BE2C (cell line): ENCODE results near the gene LCLAT1. TPM values are rescaled to one million over a fixed set of nuclear protein-coding genes. Genes with fewer than 3 reads are reported as not detected.

Experiments used
- DNase-seq: peaks from one replicate; pipeline ENCODE4 v3.0.0-alpha.2; 2020
- H3K27me3 ChIP-seq: fragments of 250-450 bp; sonication (Bioruptor Pico); 2 replicates; pipeline ENCODE4 v1.5.1; 2020; ENCODE audit warnings: mild to moderate bottlenecking
- H3K36me3 ChIP-seq: fragments of 250-450 bp; sonication (Bioruptor Pico); 2 replicates; pipeline ENCODE4 v1.5.1; 2020; ENCODE audit warnings: mild to moderate bottlenecking
- H3K4me1 ChIP-seq: fragments of 250-450 bp; sonication (Bioruptor Pico); 2 replicates; pipeline ENCODE4 v1.5.1; 2020
- H3K4me3 ChIP-seq: 2 replicates; pipeline ENCODE4 v1.5.1; 2011; ENCODE audit warnings: low read depth, low read length
- H3K9me3 ChIP-seq: fragments of 250-450 bp; sonication (Bioruptor Pico); 2 replicates; pipeline ENCODE4 v1.5.1; 2020
- polyA plus RNA-seq: library from polyadenylated mRNA; unstranded; fragments of >200 nt; gene quantifications from one replicate; pipeline ENCODE4 v1.2.1, GENCODE V29; 2012; ENCODE audit warnings: low read depth, missing spikeins; ENCODE audit not compliant: insufficient read length, insufficient read depth
- TF ChIP-seq, protein P1 (sequence below): IDR thresholded peaks from 2 replicates; pipeline ENCODE4 v1.5.1; 2012; ENCODE audit warnings: mild to moderate bottlenecking, low read depth, low read length

Gene LCLAT1
- 22.7 TPM for polyA plus RNA-seq

DNA sequence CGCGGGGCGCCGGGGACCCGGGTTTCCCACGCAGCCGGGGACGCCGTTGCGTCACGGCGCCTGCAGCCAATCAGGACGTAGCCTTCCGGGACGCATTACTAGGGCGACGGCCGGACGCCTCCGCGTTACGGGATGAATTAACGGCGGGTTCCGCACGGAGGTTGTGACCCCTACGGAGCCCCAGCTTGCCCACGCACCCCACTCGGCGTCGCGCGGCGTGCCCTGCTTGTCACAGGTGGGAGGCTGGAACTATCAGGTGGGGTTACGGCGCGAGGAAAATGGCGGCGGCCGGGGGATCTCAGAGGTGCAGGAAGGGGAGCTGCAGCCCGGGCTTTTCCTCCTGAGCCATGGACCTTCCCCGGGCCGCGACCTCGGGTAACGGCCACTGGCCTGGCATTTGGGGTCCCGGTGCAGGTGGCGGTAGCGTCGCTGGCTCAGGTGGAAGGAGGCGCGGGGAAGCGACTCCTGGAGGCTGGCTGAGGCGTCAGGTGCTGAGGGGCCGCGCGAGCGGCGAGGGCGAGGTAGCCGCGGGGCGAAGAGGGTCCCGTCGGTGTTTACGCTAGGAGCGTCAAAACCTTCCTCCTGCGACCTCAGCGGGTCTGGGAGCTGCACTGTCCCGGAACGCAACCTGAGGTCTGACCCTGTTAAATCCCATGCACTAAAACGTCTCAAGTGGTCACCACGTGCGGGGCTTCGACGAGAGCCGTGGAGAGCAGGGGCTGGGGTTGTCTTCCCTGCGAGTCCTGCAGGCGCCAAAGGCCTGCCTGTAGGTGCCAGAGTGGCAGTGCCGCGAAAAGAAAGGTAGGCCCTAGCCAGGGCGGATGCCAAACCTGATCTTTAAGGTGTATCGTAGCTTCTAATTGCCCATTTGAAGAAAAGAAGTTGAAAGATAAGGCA is at the start of gene LCLAT1:
Gene LCLAT1, plus strand, starts transcription at position 98 of the 897 bp plus-strand sequence. CDS start 78,345 bp downstream, outside the sequence.
- TF ChIP-seq, protein P1, sequence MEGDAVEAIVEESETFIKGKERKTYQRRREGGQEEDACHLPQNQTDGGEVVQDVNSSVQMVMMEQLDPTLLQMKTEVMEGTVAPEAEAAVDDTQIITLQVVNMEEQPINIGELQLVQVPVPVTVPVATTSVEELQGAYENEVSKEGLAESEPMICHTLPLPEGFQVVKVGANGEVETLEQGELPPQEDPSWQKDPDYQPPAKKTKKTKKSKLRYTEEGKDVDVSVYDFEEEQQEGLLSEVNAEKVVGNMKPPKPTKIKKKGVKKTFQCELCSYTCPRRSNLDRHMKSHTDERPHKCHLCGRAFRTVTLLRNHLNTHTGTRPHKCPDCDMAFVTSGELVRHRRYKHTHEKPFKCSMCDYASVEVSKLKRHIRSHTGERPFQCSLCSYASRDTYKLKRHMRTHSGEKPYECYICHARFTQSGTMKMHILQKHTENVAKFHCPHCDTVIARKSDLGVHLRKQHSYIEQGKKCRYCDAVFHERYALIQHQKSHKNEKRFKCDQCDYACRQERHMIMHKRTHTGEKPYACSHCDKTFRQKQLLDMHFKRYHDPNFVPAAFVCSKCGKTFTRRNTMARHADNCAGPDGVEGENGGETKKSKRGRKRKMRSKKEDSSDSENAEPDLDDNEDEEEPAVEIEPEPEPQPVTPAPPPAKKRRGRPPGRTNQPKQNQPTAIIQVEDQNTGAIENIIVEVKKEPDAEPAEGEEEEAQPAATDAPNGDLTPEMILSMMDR: no peak
- DNase-seq: peak; percentile 84
- Histone ChIP-seq H3K9me3 (no peaks in the 10 kb centered on the region), H3K4me3 (peak within 1 kb of the TSS; percentile 85), H3K27me3 (no peaks in the 10 kb centered on the region), H3K36me3 (no peaks in the 10 kb centered on the region), H3K4me1 (no peaks in the 10 kb centered on the region; the same call in none of the 2 replicates)

DNA sequence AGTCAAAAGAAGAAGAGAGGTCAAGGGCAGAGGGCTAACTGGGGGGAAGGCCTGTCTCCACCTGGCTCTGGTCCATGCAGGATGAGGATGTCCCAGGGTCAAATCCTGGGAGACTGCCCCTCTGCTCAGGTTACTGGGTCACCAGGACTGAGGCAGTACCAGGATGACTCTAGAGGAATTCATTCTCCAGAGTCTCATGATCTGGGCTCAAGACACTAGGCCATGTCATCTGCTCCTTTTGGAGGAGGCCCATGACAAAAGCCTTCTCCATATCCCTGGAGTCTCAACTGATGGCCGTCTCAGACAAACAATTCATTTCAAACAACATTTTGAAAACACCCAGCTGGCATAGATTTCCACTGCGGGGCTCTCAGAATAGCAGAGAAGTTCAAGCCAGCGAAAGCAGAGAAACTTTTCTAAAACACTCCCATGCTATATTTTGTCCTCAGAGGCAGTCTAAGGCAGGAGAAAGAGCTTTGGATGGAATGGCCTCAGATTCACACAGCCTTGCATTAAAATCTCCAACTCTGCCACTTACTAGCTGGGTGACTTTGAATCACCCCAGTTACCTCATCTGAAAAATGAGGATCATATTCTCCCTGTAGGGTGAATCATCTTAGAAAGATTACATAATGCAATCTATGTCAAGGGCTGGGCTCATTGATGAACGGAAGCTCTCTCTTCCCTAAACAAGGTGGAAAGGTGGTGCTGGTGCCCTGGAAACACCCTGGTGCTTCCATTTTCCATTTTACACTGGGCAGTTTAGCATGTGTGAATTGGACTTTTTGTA is 48.8 kb upstream of the LCLAT1 start:
- no peak for DNase-seq
- TF ChIP-seq, protein P1: no peak
- Histone ChIP-seq H3K9me3 (no peaks in the 10 kb centered on the region), H3K36me3 (no peaks in the 10 kb centered on the region), H3K4me3 (no peak overlapping the region), H3K27me3 (no peaks in the 10 kb centered on the region), H3K4me1 (no peaks in the 10 kb centered on the region)

DNA sequence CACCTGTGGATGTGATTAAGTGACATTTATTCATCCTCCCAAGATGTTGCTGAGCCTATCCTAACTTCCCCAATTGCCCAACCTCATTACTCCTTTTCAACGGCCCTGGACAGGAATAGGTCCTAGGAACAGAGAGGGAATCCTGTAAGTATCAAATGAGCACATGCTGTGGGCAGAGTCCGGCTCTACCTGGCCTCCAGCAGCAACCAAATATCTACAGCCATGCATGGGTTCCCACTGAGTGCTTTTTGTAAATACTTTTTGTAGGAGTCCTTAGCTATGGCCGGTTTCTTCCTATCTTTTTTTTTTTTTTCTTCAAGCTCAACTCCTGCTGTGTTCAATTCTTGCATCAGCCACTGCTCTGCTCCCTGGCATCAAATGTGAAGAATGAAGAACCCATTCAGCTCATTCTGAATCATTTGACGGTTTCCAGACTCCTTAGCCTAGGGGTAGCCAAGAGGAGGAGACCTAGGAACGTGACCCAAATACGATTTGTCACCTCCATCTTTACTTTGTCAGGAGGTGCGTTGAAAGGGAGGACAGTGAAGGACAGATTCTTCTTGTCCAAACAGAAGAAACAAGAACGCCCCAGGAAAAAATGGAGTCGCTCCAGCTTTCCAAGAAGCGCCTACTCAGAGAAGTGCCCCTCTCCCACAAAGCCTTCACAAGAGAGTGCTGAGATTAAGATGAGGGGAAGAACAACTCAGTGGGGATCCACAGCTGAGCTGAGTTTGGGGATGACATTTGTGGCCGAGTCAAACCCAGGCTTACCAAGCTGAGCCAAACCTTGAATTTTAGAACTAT is 46.7 kb upstream of the LCLAT1 start:
- H3K4me1 ChIP-seq: no peaks in the 10 kb centered on the region
- no peaks in the 10 kb centered on the region for H3K27me3 ChIP-seq
- H3K4me3 ChIP-seq: no peak overlapping the region
- no peaks in the 10 kb centered on the region for H3K36me3 ChIP-seq
- TF ChIP-seq, protein P1: no peak
- H3K9me3 ChIP-seq: no peaks in the 10 kb centered on the region
- DNase-seq: no peak

DNA sequence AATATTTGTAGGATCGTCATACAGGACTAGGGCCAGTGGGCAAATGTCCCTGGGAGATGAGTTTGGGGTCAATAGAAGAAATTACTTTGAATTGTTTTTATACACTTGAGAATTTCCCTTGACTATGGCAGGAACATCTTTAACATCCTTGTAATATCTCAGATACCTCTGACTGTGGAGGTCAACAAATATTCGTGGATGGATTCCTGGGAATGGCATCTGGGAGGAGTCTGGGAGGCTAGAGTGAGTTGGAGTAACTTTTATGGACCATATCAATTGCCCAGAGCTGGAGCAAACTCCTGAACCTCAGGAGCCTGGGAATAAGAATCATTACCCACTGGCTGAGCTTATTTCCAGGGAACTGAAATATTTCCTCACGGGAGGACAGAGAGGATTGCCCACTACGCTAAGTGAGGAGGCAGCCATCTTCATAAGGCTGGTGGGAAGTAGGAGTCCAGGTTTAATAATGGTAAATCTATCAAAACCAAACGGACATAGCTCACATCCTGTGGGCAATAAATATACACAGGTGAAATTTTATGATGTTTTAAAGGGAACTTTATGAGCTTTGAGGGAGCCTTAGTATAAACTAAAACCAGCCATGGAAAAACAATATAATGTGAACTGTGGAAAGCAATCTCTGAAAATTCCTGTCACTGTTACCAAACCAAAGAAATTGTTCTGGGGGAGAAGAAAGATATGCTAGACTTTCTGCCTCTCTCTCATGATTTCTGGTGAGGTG is 44.4 kb upstream of the LCLAT1 start:
- Histone ChIP-seq H3K4me3 (no peak overlapping the region), H3K4me1 (no peaks in the 10 kb centered on the region), H3K9me3 (no peaks in the 10 kb centered on the region), H3K36me3 (no peaks in the 10 kb centered on the region), H3K27me3 (no peaks in the 10 kb centered on the region)
- DNase-seq: no peak
- TF ChIP-seq, protein P1: no peak

DNA sequence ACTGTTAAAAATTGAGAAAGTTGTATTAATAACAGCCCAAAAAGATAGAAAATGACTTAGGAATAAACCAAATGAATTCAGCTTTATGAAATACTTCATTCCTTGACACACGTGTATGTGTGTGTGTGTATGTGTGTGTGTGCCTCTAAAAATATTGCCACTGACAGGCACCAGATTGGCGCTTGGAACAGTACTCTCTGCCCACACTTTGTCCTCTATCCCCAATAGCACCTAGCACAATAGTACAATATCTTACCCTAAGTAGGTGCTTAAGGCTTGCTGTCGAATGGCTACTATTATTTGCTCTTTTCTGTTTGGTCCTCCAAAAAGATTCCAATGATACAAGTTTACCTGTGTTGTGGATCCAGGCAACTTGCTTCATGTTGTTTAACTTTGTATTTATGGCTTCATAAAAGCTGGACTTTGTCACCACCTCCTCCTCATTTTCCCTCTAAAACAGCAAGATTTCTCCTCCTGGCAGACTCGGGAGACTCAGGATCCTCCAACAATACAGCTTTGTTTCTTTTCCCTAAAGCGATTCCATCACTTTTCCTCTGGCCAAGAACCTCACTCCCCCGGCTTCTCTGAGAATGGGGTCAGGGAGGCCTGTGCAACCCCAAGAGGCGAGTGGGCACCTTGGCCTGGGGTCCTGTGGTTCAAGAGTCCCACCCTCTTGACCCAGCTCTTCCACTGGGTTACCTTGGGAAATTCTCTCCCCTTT is 43.3 kb upstream of the LCLAT1 start:
- no peaks in the 10 kb centered on the region for H3K27me3 ChIP-seq
- TF ChIP-seq, protein P1: no peak
- no peak for DNase-seq

More for the DNA sequence above, 43.3 kb upstream of the LCLAT1 start:
- no peaks in the 10 kb centered on the region for H3K4me1 ChIP-seq
- H3K4me3 ChIP-seq: no peak overlapping the region
- H3K36me3 ChIP-seq: no peaks in the 10 kb centered on the region
- no peaks in the 10 kb centered on the region for H3K9me3 ChIP-seq
